Epithelial cell of esophagus (primary cell): ENCODE results near the gene GCM1.

Source experiments
- DNase-seq: peaks from one replicate; pipeline ENCODE4 v3.0.0; 2010; ENCODE audit warnings: low read depth
- H3K4me3 ChIP-seq: 2 replicates; pipeline ENCODE4 v1.5.1; 2011; ENCODE audit warnings: mild to moderate bottlenecking, low read length, control low read depth
- TF ChIP-seq, protein P1 (sequence below): IDR thresholded peaks from 2 replicates; pipeline ENCODE4 v1.5.1; 2011; ENCODE audit warnings: low read depth, mild to moderate bottlenecking, low read length, control low read depth, inconsistent platforms; ENCODE audit not compliant: insufficient read depth; ENCODE audit errors: missing control alignments

Gene GCM1

DNA sequence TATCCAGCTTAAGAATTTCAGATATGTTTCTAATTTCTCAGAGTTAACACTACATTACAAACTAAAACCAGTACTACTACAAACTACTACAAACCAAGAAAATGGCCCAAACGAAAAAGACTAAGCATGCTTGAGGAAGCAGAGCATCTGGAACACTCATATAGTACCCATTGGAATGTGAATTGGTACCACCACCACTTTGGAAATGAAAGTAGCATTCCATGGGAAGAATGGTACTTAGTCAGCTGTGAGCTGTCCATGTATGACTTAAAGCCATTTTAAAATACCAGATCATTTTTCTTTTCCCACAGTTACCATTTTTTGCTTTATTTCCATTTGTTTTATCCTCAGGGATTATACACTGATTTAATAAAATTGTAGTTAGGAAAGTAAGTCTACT, 52.9 kb downstream of the GCM1 start:
- TF ChIP-seq, protein P1, sequence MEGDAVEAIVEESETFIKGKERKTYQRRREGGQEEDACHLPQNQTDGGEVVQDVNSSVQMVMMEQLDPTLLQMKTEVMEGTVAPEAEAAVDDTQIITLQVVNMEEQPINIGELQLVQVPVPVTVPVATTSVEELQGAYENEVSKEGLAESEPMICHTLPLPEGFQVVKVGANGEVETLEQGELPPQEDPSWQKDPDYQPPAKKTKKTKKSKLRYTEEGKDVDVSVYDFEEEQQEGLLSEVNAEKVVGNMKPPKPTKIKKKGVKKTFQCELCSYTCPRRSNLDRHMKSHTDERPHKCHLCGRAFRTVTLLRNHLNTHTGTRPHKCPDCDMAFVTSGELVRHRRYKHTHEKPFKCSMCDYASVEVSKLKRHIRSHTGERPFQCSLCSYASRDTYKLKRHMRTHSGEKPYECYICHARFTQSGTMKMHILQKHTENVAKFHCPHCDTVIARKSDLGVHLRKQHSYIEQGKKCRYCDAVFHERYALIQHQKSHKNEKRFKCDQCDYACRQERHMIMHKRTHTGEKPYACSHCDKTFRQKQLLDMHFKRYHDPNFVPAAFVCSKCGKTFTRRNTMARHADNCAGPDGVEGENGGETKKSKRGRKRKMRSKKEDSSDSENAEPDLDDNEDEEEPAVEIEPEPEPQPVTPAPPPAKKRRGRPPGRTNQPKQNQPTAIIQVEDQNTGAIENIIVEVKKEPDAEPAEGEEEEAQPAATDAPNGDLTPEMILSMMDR = no peak
- no peak for DNase-seq
- H3K4me3 ChIP-seq = no peak overlapping the region

DNA sequence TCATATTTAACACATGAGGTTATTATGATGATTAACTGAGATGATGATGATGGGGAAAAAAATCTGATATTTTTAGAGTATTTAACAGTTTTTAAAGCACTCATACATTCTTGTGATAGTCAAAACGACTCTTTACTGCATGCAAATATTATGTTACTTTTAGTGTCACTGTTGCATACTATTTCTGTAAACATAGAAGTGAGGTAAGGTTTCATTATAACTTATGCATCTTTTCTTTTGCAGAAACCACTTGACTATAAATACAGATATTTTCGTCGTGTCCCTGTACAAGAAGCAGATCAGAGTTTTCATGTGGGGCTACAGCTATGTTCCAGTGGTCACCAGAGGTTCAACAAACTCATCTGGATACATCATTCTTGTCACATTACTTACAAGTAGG, 53.4 kb downstream of the GCM1 start:
- TF ChIP-seq, protein P1 = no peak
- no peak overlapping the region for H3K4me3 ChIP-seq
- no peak for DNase-seq

DNA sequence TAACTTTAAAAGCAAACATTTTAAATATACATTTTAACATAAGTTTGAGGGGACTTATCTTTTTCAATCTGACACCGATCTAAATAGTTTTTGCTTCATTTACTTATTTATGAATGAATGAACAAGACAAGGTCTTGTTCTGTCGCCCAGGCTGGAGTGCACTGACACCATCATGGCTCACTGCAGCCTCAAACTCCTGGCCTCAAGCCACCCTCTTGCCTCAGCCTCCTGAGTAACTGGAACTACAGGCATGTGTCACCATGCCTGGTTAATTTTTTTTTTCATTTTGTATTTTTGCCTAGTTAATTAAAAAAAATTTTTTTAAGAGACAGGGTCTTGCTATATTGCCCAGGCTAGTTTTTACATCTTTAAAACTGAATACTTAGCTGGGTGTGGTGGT, 58.1 kb downstream of the GCM1 start:
- peak; percentile 64 for DNase-seq
- TF ChIP-seq, protein P1 = no peak
- no peak overlapping the region for H3K4me3 ChIP-seq

DNA sequence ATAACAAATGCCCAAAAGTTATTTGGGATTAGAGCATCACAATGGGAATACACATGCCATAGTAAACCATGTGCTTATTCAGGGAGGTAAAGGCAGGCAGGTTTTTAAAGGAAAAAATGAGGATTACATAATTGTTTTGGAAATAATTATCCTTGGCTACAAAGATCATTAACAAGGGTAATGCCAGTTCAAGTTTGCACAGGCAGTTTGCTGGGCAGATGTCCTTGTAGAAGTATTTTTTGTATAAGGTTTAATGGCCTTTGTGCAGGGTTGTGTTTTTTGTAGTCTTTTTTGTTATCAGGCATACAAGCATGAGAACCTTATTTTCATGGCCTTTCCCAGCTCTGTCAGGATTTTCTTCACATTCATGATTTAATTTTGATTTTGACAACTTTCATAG, 58.7 kb downstream of the GCM1 start:
- no peak for DNase-seq
- H3K4me3 ChIP-seq = no peak overlapping the region
- TF ChIP-seq, protein P1 = no peak

DNA sequence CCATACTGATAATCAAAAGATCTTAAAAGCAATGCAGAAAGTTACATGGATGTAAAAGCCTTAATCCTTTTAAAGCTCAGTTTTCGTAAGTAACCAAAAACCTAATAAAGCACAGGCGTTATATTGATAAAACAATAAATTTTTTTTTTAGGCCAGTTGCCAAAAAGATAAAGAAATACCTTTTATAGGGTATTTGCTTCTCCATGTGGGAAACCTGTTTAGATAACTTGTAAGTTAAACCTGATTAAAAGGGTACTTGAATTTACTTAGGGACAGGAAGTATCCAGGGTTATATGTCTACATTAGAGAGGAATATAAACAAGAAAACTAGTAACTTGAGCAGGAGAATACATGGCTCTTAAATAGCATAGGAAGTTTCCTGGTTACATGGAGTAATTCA, 62.3 kb downstream of the GCM1 start:
- DNase-seq = no peak
- no peak overlapping the region for H3K4me3 ChIP-seq
- TF ChIP-seq, protein P1 = no peak

DNA sequence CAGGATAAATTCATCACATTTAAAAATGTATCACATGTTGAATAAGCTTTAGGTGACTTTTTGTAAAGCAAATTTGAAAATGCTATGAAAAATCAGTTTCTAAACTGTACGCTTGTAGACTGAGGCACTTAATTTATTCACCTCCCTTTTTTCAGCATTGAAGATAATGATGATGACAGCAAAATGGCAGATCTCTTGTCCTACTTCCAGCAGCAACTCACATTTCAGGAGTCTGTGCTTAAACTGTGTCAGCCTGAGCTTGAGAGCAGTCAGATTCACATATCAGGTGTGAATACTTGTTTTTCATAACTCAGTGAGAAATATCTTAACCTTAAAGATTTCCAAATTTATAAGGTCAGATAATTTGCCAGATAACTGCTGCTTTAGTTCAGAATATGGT, 67.8 kb downstream of the GCM1 start:
- DNase-seq = no peak
- TF ChIP-seq, protein P1 = no peak
- H3K4me3 ChIP-seq = no peak overlapping the region
